Adrenal gland (tissue), 12 donors: ENCODE data around the gene MAP1LC3A. TPM values are rescaled to one million over a fixed set of nuclear protein-coding genes. Genes with fewer than 3 reads are reported as not detected.

Experiments used
- DNase-seq, 7 donors: peaks; one replicate each; pipeline ENCODE4 v3.0.0-alpha.2; 2019 to 2020
- H3K27ac ChIP-seq, 5 donors: fragments of 200-600 bp; sonication (generic) in 4 of 5; 1 replicate in 3 of 5; 2 replicates in 2 of 5; pipeline versions ENCODE4 v1.5.1 to v1.8.0; 2016 to 2020; ENCODE audit warnings: mild to moderate bottlenecking in 1 of 5
- H3K27me3 ChIP-seq: fragments of 200-600 bp; 2 replicates; pipeline ENCODE4 v1.8.0; 2021
- H3K36me3 ChIP-seq, 2 donors: fragments of 200-600 bp; replicated peaks in 1 of 2; 1 replicate in 1 of 2; 2 replicates in 1 of 2; pipeline versions ENCODE4 v1.5.1 to v1.8.0; 2018 to 2022
- H3K4me1 ChIP-seq, 2 donors: fragments of 200-600 bp; replicated peaks in 1 of 2; 1 replicate in 1 of 2; 2 replicates in 1 of 2; pipeline versions ENCODE4 v1.5.1 to v1.8.0; 2018 to 2021
- H3K4me3 ChIP-seq, 4 donors: fragments of 200-600 bp; sonication (generic) in 3 of 4; one replicate each; pipeline ENCODE4 v1.5.1; 2016 to 2018
- H3K9me3 ChIP-seq, 3 donors: fragments of 200-600 bp; sonication (generic) in 1 of 3; replicated peaks in 1 of 3; 1 replicate in 2 of 3; 2 replicates in 1 of 3; pipeline versions ENCODE4 v1.5.1 to v1.8.0; 2016 to 2021
- CTCF ChIP-seq, 6 experiments: fragments of 450-650 bp in 4 of 6; fragments of 200-600 bp in 2 of 6; sonication (generic) in 1 of 6; IDR thresholded peaks; 1 replicate in 5 of 6; 2 replicates in 1 of 6; pipeline versions ENCODE4 v1.5.1 to v1.8.0; 2016 to 2021; ENCODE audit warnings: antibody characterized with exemption in 6 of 6, mild to moderate bottlenecking in 2 of 6, moderate library complexity in 1 of 6
- POLR2A ChIP-seq, 2 donors: fragments of 450-650 bp; IDR thresholded peaks; one replicate each; pipeline ENCODE4 v1.6.1; 2017; ENCODE audit warnings: antibody characterized with exemption in 2 of 2, mild to moderate bottlenecking in 2 of 2, moderate library complexity in 1 of 2
- WGBS, 4 donors: extraction: QIAGEN DNeasy Blood & Tissue Kit in 2 of 4; methylation state at CpG; one replicate each; pipeline versions ENCODE4 v1.1.5 to v1.1.7; 2013 to 2017; 5-methylcytosine and 5-hydroxymethylcytosine counted together
- intact Hi-C, 2 donors: fragments of 100-400 bp; cut with DNase I; formaldehyde crosslinking; loops; one replicate each; pipeline versions ENCODE4 v1.14.1 to v1.15.0; 2022 to 2023
- polyA plus RNA-seq, 3 donors: library from polyadenylated mRNA; stranded (reverse); fragments of 200-250 nt in 2 of 3; fragments of 350-450 nt in 1 of 3; fragmentation: Illumina TruSeq in 1 of 3; extraction: RNeasy Lipid Tissue Mini Kit (QIAGEN cat#74804) in 1 of 3; gene quantifications; one replicate each; pipeline ENCODE4 v1.2.3, GENCODE V29; 2013 to 2014
- total RNA-seq, 9 donors: library from RNA; depleted of rRNA in 4 of 9; stranded (reverse); fragments of >200 nt in 4 of 9; fragments of 120-200 nt in 1 of 9; fragmentation: NEBNext Ultra II Directional in 1 of 9; extraction: Animal tissue kit (Norgen Biotek cat#: 25700) in 1 of 9; gene quantifications; one replicate each; pipeline versions ENCODE4 v1.1.0 to v1.2.4, GENCODE V29; 2013 to 2023
- donor health status: healthy with polysubstance abuse.
- donor health status: Bipolar disorder and iron deficiency.
- donor health status: DM: yes; HTN: yes; CAD: no.
- donor health status: DM: no; HTN: no; CAD: no.
- donor health status: DM: no; HTN: no; CAD: no.
- donor health status: DM: yes; HTN: yes; CAD: no.

MAP1LC3A gene
- total and polyA plus RNA-seq, 12 donors, result 5.6 to 139 (median 40.9) TPM

- intact Hi-C loops, result no loop called here
- Histone ChIP-seq H3K4me3 (no peak overlapping the region), H3K36me3 (no peaks in the 10 kb centered on the region), H3K27me3 (no peaks in the 10 kb centered on the region), H3K9me3 (no peaks in the 10 kb centered on the region), H3K4me1 (no peaks in the 10 kb centered on the region), H3K27ac (no peak overlapping the region)
- DNase-seq, result no peak
- 90 to 100% (median 95%) methylated on average over 2 to 13 of the region's 13 CpGs for WGBS, 4 donors
- TF ChIP-seq CTCF (IDR thresholded peaks at IDR 0.05) (no peak), POLR2A (IDR thresholded peaks at IDR 0.05) (no peak)
Measured at GRCh38 chr20:34549929-34550305, 8.6 kb upstream of the MAP1LC3A start.

- H3K9me3 ChIP-seq, result no peaks in the 10 kb centered on the region
- peaks cover 0 to under 1% of the 10 kb centered on the region in 2 donors for H3K4me1 ChIP-seq
- no peak for DNase-seq
- 90 to 96% (median 95%) methylated on average over 5 to 6 of the region's 6 CpGs for WGBS, 4 donors
- TF ChIP-seq POLR2A (IDR thresholded peaks at IDR 0.05) (no peak), CTCF (IDR thresholded peaks at IDR 0.05) (no peak)
- intact Hi-C loops, result no loop called here
- no peaks in the 10 kb centered on the region for H3K27me3 ChIP-seq
- no peak overlapping the region for H3K27ac ChIP-seq
- no peak overlapping the region for H3K4me3 ChIP-seq
- no peaks in the 10 kb centered on the region for H3K36me3 ChIP-seq
Measured at GRCh38 chr20:34552569-34552968, 5.9 kb upstream of the MAP1LC3A start.

GRCh38 chr20:34553366-34553867 lies 5.1 kb upstream of the MAP1LC3A start:
- 44 to 58% (median 51%) methylated on average over 4 of the region's 4 CpGs for WGBS, 4 donors
- peaks cover 5 to 7% of the 10 kb centered on the region in 2 donors for H3K4me1 ChIP-seq
- no peak overlapping the region for H3K4me3 ChIP-seq
- DNase-seq, result no peak
- no peak overlapping the region for H3K27ac ChIP-seq
- H3K27me3 ChIP-seq, result no peaks in the 10 kb centered on the region
- H3K9me3 ChIP-seq, result no peaks in the 10 kb centered on the region
- H3K36me3 ChIP-seq, result no peaks in the 10 kb centered on the region
- intact Hi-C loops, result no loop called here
- TF ChIP-seq CTCF (IDR thresholded peaks at IDR 0.05), result no peak
- no peak for TF ChIP-seq POLR2A (IDR thresholded peaks at IDR 0.05)

- H3K36me3 ChIP-seq, result no peaks in the 10 kb centered on the region
- no peak for DNase-seq
- no peaks in the 10 kb centered on the region for H3K9me3 ChIP-seq
- H3K4me3 ChIP-seq, result peak overlapping the region; percentile 36 to 95 (median 64)
- H3K27me3 ChIP-seq, result no peaks in the 10 kb centered on the region
- peak overlapping the region in 4 of 5 donors; percentile 80 to 92 (median 88) for H3K27ac ChIP-seq
- peaks cover 5 to 7% of the 10 kb centered on the region in 2 donors for H3K4me1 ChIP-seq
- WGBS, 4 donors, result 31 to 43% (median 37%) methylated on average over 11 of the region's 11 CpGs
- intact Hi-C loops, result no loop called here
- no peak for TF ChIP-seq CTCF (IDR thresholded peaks at IDR 0.05)
- TF ChIP-seq POLR2A (IDR thresholded peaks at IDR 0.05), result no peak
Measured at GRCh38 chr20:34557936-34558319, 590 bp upstream of the MAP1LC3A start.
